Skin epidermis (tissue), 12 donors: ENCODE measurements around the gene MRM2.
A peak's percentile ranks its signal among the peaks of the same experiment; 100 is the strongest.

Source experiments
- H3K27ac ChIP-seq, 21 experiments: fragments of 200-600 bp; sonication (generic) in 11 of 21; one replicate each; pipeline ENCODE4 v1.5.0; 2020; ENCODE audit warnings: mild to moderate bottlenecking in 3 of 21, inconsistent platforms in 2 of 21, moderate library complexity in 2 of 21
- H3K4me3 ChIP-seq, 7 experiments: fragments of 200-600 bp; sonication (generic) in 2 of 7; one replicate each; pipeline ENCODE4 v1.5.0; 2020; ENCODE audit warnings: inconsistent platforms in 2 of 7, mild to moderate bottlenecking in 2 of 7, moderate library complexity in 1 of 7

MRM2 gene

GRCh38 chr7:2249744-2250323 lies 7.8 kb upstream of the MRM2 start:
- Histone ChIP-seq H3K27ac (peak overlapping the region in 20 of 21 experiments; percentile 43 to 89 (median 73)), H3K4me3 (no peak overlapping the region)

- Histone ChIP-seq H3K4me3 (no peak overlapping the region), H3K27ac (peak overlapping the region in 20 of 21 experiments; percentile 43 to 89 (median 73))
Observed at GRCh38 chr7:2248984-2249694, 7.1 kb upstream of the MRM2 start.

- Histone ChIP-seq H3K27ac (peak overlapping the region in 6 of 21 experiments; percentile 7 to 82 (median 28)), H3K4me3 (no peak overlapping the region)
Observed at GRCh38 chr7:2247141-2247995, 5.4 kb upstream of the MRM2 start.

- Histone ChIP-seq H3K4me3 (no peak overlapping the region), H3K27ac (peak overlapping the region in 1 of 21 experiments; percentile 10)
Observed at GRCh38 chr7:2245883-2246675, 4.1 kb upstream of the MRM2 start.

- no peak overlapping the region for H3K27ac ChIP-seq
Observed at GRCh38 chr7:2244404-2244995, 2.5 kb upstream of the MRM2 start.

GRCh38 chr7:2243458-2243857 lies 1.5 kb upstream of the MRM2 start:
- Histone ChIP-seq H3K4me3 (no peak overlapping the region), H3K27ac (no peak overlapping the region)

More at GRCh38 chr7:2244404-2244995, 2.5 kb upstream of the MRM2 start:
- H3K4me3 ChIP-seq, result no peak overlapping the region

- H3K4me3 ChIP-seq, result peak overlapping the region; percentile 62 to 100 (median 94)
- peak overlapping the region in 20 of 21 experiments; percentile 64 to 94 (median 89) for H3K27ac ChIP-seq
Observed at GRCh38 chr7:2242541-2243429, 780 bp upstream of the MRM2 start.

GRCh38 chr7:2239242-2239641 lies 2.8 kb downstream of the MRM2 start:
- no peak overlapping the region for H3K27ac ChIP-seq
- no peak overlapping the region for H3K4me3 ChIP-seq

GRCh38 chr7:2237109-2237602 lies 4.8 kb downstream of the MRM2 start:
- no peak overlapping the region for H3K4me3 ChIP-seq

GRCh38 chr7:2233926-2234325 lies 8.1 kb downstream of the MRM2 start:
- no peak overlapping the region for H3K4me3 ChIP-seq
- no peak overlapping the region for H3K27ac ChIP-seq

More at GRCh38 chr7:2237109-2237602, 4.8 kb downstream of the MRM2 start:
- H3K27ac ChIP-seq, result peak overlapping the region in 18 of 21 experiments; percentile 27 to 80 (median 66)

GRCh38 chr7:2232766-2233520 lies 9.1 kb downstream of the MRM2 start, which contains the start of gene MAD1L1:
Gene MAD1L1, minus strand, starts transcription at chr7:2232945. Its CDS starts 2,812 bp downstream, at chr7:2230133.
- Histone ChIP-seq H3K4me3 (peak within 1 kb of the TSS; percentile 78 to 100 (median 97)), H3K27ac (peak within 1 kb of the TSS; percentile 68 to 99 (median 87))

- H3K4me3 ChIP-seq, result peak overlapping the region; percentile 78 to 100 (median 97)
- peak overlapping the region; percentile 68 to 99 (median 87) for H3K27ac ChIP-seq
Observed at GRCh38 chr7:2231992-2232765, 9.8 kb downstream of the MRM2 start.

- Histone ChIP-seq H3K4me3 (no peak overlapping the region), H3K27ac (no peak overlapping the region)
Observed at GRCh38 chr7:2230882-2231281, 11.1 kb downstream of the MRM2 start.

GRCh38 chr7:2230226-2230625 lies 11.8 kb downstream of the MRM2 start:
- Histone ChIP-seq H3K4me3 (no peak overlapping the region), H3K27ac (no peak overlapping the region)

- no peak overlapping the region for H3K4me3 ChIP-seq
- peak overlapping the region in 1 of 21 experiments; percentile 10 for H3K27ac ChIP-seq
Observed at GRCh38 chr7:2229467-2229866, 12.5 kb downstream of the MRM2 start.

GRCh38 chr7:2228921-2229320 lies 13.1 kb downstream of the MRM2 start:
- Histone ChIP-seq H3K27ac (peak overlapping the region in 1 of 21 experiments; percentile 10), H3K4me3 (no peak overlapping the region)
